Measurements from ENCODE around the gene PPP1R8. TPM values are rescaled to one million over a fixed set of nuclear protein-coding genes. Genes with fewer than 3 reads are reported as not detected.

The PPP1R8 gene
- total RNA-seq, 1 donor from 2014 or later = 27.4 TPM

DNA sequence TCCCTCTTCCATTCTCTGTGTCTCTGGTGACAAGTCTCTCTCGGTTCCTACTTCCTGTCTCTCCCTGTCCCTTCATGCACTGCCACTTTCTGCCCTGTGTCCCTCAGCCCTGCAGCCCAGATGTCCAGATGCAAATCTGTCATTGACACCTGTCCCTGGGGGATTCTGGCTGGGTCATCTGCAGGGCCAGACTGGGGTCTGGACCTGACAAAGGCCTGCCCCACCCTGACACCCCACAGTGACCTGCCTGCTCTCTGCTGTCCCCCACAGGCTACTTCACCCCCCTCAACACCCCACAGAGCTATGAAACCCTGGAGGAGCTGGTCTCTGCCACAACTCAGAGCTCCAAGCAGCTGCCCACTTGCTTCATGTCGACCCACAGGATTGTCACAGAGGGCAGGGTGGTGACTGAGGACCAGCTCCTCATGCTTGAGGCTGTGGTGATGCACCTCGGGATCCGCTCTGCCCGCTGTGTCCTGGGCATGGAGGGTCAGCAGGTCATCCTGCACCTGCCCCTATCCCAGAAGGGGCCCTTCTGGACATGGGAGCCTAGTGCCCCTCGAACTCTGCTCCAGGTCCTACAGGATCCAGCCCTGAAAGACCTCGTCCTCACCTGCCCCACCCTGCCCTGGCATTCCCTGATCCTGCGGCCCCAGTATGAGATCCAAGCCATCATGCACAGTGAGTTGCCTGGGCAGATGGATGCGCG lies 48.9 kb downstream of the PPP1R8 start:
- TF ChIP-seq, protein P1, sequence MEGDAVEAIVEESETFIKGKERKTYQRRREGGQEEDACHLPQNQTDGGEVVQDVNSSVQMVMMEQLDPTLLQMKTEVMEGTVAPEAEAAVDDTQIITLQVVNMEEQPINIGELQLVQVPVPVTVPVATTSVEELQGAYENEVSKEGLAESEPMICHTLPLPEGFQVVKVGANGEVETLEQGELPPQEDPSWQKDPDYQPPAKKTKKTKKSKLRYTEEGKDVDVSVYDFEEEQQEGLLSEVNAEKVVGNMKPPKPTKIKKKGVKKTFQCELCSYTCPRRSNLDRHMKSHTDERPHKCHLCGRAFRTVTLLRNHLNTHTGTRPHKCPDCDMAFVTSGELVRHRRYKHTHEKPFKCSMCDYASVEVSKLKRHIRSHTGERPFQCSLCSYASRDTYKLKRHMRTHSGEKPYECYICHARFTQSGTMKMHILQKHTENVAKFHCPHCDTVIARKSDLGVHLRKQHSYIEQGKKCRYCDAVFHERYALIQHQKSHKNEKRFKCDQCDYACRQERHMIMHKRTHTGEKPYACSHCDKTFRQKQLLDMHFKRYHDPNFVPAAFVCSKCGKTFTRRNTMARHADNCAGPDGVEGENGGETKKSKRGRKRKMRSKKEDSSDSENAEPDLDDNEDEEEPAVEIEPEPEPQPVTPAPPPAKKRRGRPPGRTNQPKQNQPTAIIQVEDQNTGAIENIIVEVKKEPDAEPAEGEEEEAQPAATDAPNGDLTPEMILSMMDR (conservative IDR thresholded peaks at IDR 0.05; ENCODE audit: low read depth, low read length) = no peak
- no peak for DNase-seq (ENCODE audit: low read depth)
- no peak overlapping the region for H3K4me3 ChIP-seq (ENCODE audit: low read depth, low read length)

DNA sequence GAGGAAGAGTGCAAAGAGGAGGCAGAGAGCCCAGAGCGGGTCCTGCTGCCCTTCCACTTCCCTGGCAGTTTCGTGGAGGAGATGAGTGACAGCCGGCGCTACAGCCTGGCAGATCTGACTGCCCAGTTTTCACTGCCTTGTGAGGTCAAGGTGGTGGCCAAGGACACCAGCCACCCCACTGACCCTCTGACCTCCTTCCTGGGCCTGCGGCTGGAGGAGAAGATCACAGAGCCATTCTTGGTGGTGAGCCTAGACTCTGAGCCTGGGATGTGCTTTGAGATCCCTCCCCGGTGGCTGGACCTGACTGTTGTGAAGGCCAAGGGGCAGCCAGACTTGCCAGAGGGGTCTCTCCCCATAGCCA lies 51.9 kb downstream of the PPP1R8 start:
- no peak for DNase-seq (ENCODE audit: low read depth)
- TF ChIP-seq, protein P1 (conservative IDR thresholded peaks at IDR 0.05; ENCODE audit: low read depth, low read length) = no peak

DNA sequence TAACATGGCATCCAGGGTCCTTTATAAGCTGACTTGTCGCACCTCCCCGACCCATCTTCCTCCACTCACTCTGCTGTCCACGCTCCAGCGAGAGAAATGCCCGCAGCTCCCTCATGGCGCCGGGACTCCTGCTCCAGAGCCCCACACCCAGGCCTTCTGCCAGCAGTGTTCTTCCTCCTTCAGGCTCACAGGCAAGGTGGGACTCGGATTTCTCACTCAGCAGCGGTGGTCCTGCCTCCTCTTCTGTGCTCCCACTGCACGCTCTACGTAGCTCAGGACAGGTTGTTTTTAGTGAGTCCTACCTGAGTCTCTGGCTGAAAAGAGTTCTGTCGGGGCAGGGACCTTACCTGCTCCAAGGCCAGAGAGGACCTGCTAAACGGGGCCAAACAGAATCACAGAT lies 53.0 kb downstream of the PPP1R8 start:
- TF ChIP-seq, protein P1 (conservative IDR thresholded peaks at IDR 0.05; ENCODE audit: low read depth, low read length) = no peak
- no peak overlapping the region for H3K4me3 ChIP-seq (ENCODE audit: low read depth, low read length)
- no peak for DNase-seq (ENCODE audit: low read depth)

More for the DNA sequence above, 51.9 kb downstream of the PPP1R8 start:
- no peak overlapping the region for H3K4me3 ChIP-seq (ENCODE audit: low read depth, low read length)

DNA sequence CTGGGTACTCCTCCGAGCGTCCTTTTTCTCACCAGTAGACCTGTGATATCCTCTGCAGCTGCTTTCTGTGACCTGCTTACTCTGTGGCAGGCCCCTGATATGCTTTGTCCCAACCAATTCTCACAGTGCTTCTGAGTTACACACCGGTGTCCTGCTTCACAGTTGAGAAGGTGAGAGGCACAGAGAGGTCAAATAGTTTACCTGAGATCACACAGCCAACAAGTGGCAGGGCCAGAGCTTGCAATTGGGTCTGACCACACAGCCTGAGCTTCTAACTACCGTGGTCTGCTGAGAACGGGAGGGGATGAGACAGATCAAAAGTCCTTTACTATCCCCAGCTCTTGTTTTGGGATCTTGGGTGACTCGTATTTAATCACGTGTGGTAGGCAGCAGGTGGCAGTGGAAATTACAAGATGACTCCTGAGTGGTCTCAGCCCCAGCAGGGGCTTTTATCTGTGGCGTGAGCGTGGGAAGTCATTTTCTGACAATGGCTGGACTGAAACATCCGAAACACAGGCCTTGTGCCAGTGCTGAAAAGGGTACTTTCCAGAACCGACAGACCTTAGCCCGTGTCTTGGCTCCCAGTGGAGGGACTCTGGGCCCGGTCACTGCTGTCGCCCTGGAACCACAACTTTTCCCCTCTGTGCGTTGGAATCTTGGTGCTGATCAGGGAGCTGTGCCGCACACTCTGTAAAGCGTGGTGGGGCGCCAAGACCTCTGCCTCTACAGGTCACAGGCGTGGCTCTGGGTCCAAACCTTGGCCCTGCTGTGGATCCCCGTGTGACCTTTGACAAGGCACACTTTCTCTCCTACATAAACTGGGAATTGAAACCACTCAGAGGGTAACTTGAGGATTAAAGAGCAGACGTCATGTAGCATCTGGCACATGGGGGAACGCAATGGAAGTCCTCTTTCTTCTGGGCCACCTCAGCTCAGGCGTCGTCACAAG lies 53.7 kb downstream of the PPP1R8 start:
- DNase-seq (ENCODE audit: low read depth) = no peak
- TF ChIP-seq, protein P1 (conservative IDR thresholded peaks at IDR 0.05; ENCODE audit: low read depth, low read length) = no peak
- no peak overlapping the region for H3K4me3 ChIP-seq (ENCODE audit: low read depth, low read length)

DNA sequence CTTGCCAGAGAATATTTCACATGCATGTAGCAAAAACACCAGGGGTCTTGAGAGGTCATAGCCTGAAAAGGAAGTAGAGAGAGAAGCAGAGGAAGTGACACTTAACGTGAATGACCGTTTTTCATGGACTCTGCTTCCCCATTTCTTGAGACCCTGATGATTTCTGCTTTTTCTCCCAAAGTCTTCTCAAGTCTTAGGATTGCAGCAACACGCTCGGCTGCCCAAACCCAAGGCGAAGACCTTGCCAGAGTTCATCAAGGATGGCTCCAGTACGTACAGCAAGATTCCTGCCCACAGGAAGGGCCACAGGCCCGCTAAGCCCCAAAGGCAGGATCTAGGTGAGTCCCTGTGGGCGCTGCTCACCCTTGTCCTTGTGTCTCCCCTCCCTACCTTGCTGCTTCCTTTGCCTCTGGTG lies 54.5 kb downstream of the PPP1R8 start:
- H3K4me3 ChIP-seq (ENCODE audit: low read depth, low read length) = no peak overlapping the region
- no peak for DNase-seq (ENCODE audit: low read depth)
- TF ChIP-seq, protein P1 (conservative IDR thresholded peaks at IDR 0.05; ENCODE audit: low read depth, low read length) = no peak

DNA sequence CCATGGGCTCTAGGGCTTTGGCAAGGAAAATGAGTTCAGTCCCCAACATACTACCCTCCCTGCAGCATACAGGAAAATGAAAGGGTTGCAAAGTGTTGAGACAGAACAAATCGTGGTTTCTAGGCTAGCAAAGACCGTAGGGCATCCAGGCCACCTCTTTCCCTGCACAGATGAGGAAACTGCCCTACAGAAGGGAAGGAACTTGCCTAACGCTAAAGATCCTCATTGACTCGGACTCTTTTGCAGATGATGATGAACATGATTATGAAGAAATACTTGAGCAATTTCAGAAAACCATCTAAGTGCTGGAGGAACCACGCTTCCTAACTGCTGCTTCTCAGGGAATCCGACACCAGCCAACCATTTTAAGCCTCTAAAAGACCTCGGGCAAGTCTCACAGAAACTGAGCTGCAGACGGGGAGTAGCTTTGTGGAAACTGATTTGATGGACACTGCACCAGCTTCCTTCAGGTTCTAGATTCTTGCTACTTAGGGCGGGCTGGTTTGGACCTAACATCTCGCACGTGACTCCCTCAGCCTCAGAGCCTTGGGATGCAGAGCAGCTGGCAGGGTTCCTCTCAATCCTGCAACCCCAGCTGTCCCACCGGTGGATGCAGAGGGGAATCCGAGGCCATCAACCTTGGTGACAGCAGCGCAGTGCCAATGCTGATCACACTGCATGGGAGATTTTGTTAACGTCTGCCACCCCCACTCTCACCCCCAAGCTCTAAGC lies 55.2 kb downstream of the PPP1R8 start:
- H3K4me3 ChIP-seq (ENCODE audit: low read depth, low read length) = no peak overlapping the region
- TF ChIP-seq, protein P1 (conservative IDR thresholded peaks at IDR 0.05; ENCODE audit: low read depth, low read length) = no peak
- DNase-seq (ENCODE audit: low read depth) = no peak
